ENCODE measurements around the gene C9orf40. TPM values are rescaled to one million over a fixed set of nuclear protein-coding genes. Genes with fewer than 3 reads are reported as not detected.

Gene C9orf40, protein sequence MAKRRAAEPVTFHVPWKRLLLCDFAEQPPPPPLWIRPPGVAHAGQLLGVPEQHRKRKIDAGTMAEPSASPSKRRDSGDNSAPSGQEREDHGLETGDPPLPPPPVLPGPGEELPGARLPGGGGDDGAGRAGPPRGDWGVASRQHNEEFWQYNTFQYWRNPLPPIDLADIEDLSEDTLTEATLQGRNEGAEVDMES
- 4.6 TPM for polyA plus RNA-seq (2013, experiment 1 of 2)
- polyA plus RNA-seq (2013, experiment 2 of 2) = 8.0 TPM

DNA sequence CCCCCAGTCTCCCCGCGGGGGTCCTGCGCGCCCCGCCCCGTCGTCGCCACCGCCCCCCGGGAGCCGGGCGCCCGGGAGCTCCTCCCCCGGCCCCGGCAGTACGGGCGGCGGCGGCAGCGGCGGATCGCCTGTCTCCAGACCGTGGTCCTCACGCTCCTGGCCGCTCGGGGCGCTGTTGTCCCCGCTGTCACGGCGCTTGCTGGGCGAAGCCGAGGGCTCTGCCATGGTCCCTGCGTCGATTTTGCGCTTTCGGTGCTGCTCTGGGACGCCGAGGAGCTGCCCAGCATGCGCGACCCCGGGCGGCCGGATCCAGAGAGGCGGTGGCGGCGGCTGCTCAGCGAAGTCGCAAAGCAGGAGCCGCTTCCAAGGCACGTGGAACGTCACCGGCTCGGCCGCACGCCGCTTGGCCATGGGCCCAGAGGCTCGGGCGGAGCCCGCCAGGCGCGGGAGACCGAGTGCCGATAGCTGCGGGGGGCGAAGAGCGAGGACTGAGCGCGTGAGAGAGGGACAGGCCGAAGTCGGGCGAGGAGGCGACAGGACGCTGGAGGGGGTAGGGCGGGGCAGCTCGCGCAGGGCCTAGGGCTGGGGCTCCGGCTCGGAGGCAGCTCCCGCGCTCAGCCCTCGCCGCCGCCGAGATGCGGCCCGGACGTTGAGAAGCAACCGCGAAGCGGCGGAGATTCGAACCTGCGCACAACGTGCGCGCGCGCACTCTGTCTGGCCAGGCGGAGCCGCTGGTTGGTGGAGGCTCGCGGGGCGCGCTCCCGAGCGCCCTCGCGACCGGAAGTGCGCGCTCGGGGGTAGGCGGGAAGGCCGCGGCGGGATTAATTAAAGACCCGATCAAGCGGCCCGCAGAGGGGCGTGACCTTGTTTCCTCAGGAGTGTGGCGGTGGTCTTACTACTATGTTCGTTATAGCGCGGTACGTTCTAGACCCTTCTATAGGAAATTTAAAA is at the start of gene C9orf40:
TSS of gene C9orf40 (minus strand) at position 712 of the 951 bp plus-strand sequence. CDS start at position 411, 301 bp downstream.
- WGBS = 1% methylated on average over 125 of the region's 125 CpGs
- Histone ChIP-seq H3K27me3 (ENCODE audit: insufficient read depth, low read length) (no peaks in the 10 kb centered on the region), H3K27ac (ENCODE audit: low read depth, low read length) (peak within 1 kb of the TSS; percentile 87), H3K9ac (ENCODE audit: low read depth, low read length) (peak within 1 kb of the TSS; percentile 81), H3K4me3 (ENCODE audit: low read length) (peak within 1 kb of the TSS; percentile 95), H3K4me1 (ENCODE audit: insufficient read depth, low read length) (peaks cover 6% of the 10 kb centered on the region), H3K36me3 (ENCODE audit: insufficient read depth, low read length) (peaks cover 3% of the 10 kb centered on the region; the same call in 1 of the 2 replicates), H3K9me3 (ENCODE audit: insufficient read depth, low read depth, low read length) (no peaks in the 10 kb centered on the region)

- Histone ChIP-seq H3K9me3 (ENCODE audit: insufficient read depth, low read depth, low read length) (no peaks in the 10 kb centered on the region), H3K27ac (ENCODE audit: low read depth, low read length) (no peak overlapping the region), H3K36me3 (ENCODE audit: insufficient read depth, low read length) (peaks cover 30% of the 10 kb centered on the region), H3K4me3 (ENCODE audit: low read length) (no peak overlapping the region), H3K4me1 (ENCODE audit: insufficient read depth, low read length) (no peaks in the 10 kb centered on the region), H3K27me3 (ENCODE audit: insufficient read depth, low read length) (no peaks in the 10 kb centered on the region), H3K9ac (ENCODE audit: low read depth, low read length) (no peak overlapping the region)
- WGBS = 84% methylated on average over 4 of the region's 4 CpGs
Observed at GRCh38 chr9:75001719-75002421, 49.2 kb upstream of the C9orf40 start.

DNA sequence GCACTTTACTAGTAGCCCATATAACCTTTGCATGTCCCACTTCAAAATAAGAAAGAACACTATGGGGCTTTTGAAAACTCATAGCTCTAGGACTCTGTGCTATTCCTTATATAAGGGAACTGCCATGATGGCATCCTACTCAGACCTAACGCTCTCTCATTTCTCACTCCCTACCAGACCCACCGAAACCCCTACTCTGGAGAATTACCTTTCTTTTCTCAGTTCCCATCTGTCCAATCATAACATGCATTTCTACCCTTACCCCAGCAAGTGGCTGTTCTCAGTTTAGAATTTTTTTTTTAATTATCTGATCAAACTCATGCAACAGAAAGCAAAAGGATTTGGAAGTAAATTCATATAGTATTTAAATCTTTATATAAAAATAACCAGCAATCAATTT is 48.1 kb upstream of the C9orf40 start:
- WGBS = 96% methylated on average over 2 of the region's 2 CpGs
- H3K4me3 ChIP-seq (ENCODE audit: low read length) = no peak overlapping the region

GRCh38 chr9:74985041-74985440 is 32.3 kb upstream of the C9orf40 start:
- Histone ChIP-seq H3K9me3 (ENCODE audit: insufficient read depth, low read depth, low read length) (no peaks in the 10 kb centered on the region), H3K9ac (ENCODE audit: low read depth, low read length) (no peak overlapping the region), H3K4me1 (ENCODE audit: insufficient read depth, low read length) (no peaks in the 10 kb centered on the region), H3K36me3 (ENCODE audit: insufficient read depth, low read length) (peaks cover 64% of the 10 kb centered on the region), H3K4me3 (ENCODE audit: low read length) (no peak overlapping the region), H3K27ac (ENCODE audit: low read depth, low read length) (no peak overlapping the region), H3K27me3 (ENCODE audit: insufficient read depth, low read length) (no peaks in the 10 kb centered on the region)

More for the DNA sequence above, 48.1 kb upstream of the C9orf40 start:
- Histone ChIP-seq H3K9me3 (ENCODE audit: insufficient read depth, low read depth, low read length) (no peaks in the 10 kb centered on the region), H3K9ac (ENCODE audit: low read depth, low read length) (no peak overlapping the region), H3K27ac (ENCODE audit: low read depth, low read length) (no peak overlapping the region), H3K27me3 (ENCODE audit: insufficient read depth, low read length) (no peaks in the 10 kb centered on the region), H3K36me3 (ENCODE audit: insufficient read depth, low read length) (peaks cover 31% of the 10 kb centered on the region), H3K4me1 (ENCODE audit: insufficient read depth, low read length) (no peaks in the 10 kb centered on the region)

GRCh38 chr9:74983709-74984108 is 31.0 kb upstream of the C9orf40 start:
- Histone ChIP-seq H3K36me3 (ENCODE audit: insufficient read depth, low read length) (peaks cover 61% of the 10 kb centered on the region), H3K27me3 (ENCODE audit: insufficient read depth, low read length) (no peaks in the 10 kb centered on the region), H3K4me1 (ENCODE audit: insufficient read depth, low read length) (no peaks in the 10 kb centered on the region), H3K4me3 (ENCODE audit: low read length) (no peak overlapping the region), H3K27ac (ENCODE audit: low read depth, low read length) (no peak overlapping the region), H3K9me3 (ENCODE audit: insufficient read depth, low read depth, low read length) (no peaks in the 10 kb centered on the region), H3K9ac (ENCODE audit: low read depth, low read length) (no peak overlapping the region)
- WGBS = 100% methylated on average over 1 of the region's 1 CpG

- Histone ChIP-seq H3K36me3 (ENCODE audit: insufficient read depth, low read length) (peaks cover 46% of the 10 kb centered on the region), H3K4me3 (ENCODE audit: low read length) (no peak overlapping the region), H3K9ac (ENCODE audit: low read depth, low read length) (no peak overlapping the region), H3K4me1 (ENCODE audit: insufficient read depth, low read length) (no peaks in the 10 kb centered on the region), H3K9me3 (ENCODE audit: insufficient read depth, low read depth, low read length) (peaks cover 12% of the 10 kb centered on the region), H3K27ac (ENCODE audit: low read depth, low read length) (no peak overlapping the region), H3K27me3 (ENCODE audit: insufficient read depth, low read length) (no peaks in the 10 kb centered on the region)
- WGBS = 95% methylated on average over 4 of the region's 4 CpGs
Observed at GRCh38 chr9:74979844-74980243, 27.1 kb upstream of the C9orf40 start.

DNA sequence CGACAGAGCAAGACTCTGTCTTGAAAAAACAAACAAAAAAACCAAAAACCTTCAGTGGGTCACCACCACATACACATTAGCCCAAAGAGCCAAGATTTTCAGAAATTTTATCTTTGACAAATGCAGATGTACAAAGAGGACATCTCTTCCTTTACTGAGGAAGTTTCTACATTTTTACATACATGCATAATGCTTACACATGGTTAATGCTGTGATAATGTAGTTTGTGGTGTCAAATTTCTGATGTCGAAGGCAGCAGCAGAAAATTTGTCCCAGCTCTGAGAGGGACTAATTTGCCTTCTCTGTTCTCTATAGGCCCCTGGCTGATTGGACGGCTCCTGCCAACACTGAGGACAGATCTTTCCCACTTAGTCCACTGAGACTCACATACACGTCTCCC is 24.6 kb upstream of the C9orf40 start:
- no peak overlapping the region for H3K27ac ChIP-seq (ENCODE audit: low read depth, low read length)
- peaks cover 12% of the 10 kb centered on the region for H3K9me3 ChIP-seq (ENCODE audit: insufficient read depth, low read depth, low read length)
- H3K4me1 ChIP-seq (ENCODE audit: insufficient read depth, low read length) = no peaks in the 10 kb centered on the region
- H3K27me3 ChIP-seq (ENCODE audit: insufficient read depth, low read length) = no peaks in the 10 kb centered on the region
- no peak overlapping the region for H3K4me3 ChIP-seq (ENCODE audit: low read length)
- H3K36me3 ChIP-seq (ENCODE audit: insufficient read depth, low read length) = peaks cover 26% of the 10 kb centered on the region
- no peak overlapping the region for H3K9ac ChIP-seq (ENCODE audit: low read depth, low read length)
- 95% methylated on average over 4 of the region's 4 CpGs for WGBS

DNA sequence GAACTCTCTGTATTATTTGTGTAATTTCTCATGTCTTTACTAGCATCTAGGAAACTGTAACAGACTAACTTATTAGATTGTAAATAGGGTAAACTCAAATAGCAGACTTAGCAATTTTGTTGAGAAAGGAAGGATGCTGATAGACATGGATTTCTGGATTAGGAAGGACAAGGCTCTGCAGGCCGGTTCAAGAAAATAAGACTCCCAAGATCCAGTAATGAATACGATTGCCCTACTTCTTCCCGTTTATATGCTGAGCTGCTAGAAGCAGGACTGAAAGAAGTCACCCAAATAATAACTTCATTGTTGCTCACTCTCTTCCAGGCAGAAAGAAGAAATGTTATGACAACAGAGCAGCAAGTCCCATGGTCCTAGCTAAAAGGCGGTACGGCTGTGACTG is 22.8 kb upstream of the C9orf40 start:
- 98% methylated on average over 5 of the region's 5 CpGs for WGBS
- H3K4me1 ChIP-seq (ENCODE audit: insufficient read depth, low read length) = no peaks in the 10 kb centered on the region
- no peak overlapping the region for H3K4me3 ChIP-seq (ENCODE audit: low read length)
- peaks cover 23% of the 10 kb centered on the region for H3K36me3 ChIP-seq (ENCODE audit: insufficient read depth, low read length)
- peaks cover 12% of the 10 kb centered on the region for H3K9me3 ChIP-seq (ENCODE audit: insufficient read depth, low read depth, low read length)
- H3K27ac ChIP-seq (ENCODE audit: low read depth, low read length) = no peak overlapping the region
- H3K9ac ChIP-seq (ENCODE audit: low read depth, low read length) = no peak overlapping the region
- no peaks in the 10 kb centered on the region for H3K27me3 ChIP-seq (ENCODE audit: insufficient read depth, low read length)

- H3K9ac ChIP-seq (ENCODE audit: low read depth, low read length) = no peak overlapping the region
- no peak overlapping the region for H3K4me3 ChIP-seq (ENCODE audit: low read length)
- peaks cover 12% of the 10 kb centered on the region for H3K9me3 ChIP-seq (ENCODE audit: insufficient read depth, low read depth, low read length)
- no peaks in the 10 kb centered on the region for H3K4me1 ChIP-seq (ENCODE audit: insufficient read depth, low read length)
- H3K36me3 ChIP-seq (ENCODE audit: insufficient read depth, low read length) = peaks cover 13% of the 10 kb centered on the region
- WGBS = 94% methylated on average over 1 of the region's 1 CpG
- no peak overlapping the region for H3K27ac ChIP-seq (ENCODE audit: low read depth, low read length)
- H3K27me3 ChIP-seq (ENCODE audit: insufficient read depth, low read length) = no peaks in the 10 kb centered on the region
Observed at GRCh38 chr9:74974558-74974957, 21.8 kb upstream of the C9orf40 start.

- no peak overlapping the region for H3K27ac ChIP-seq (ENCODE audit: low read depth, low read length)
- no peak overlapping the region for H3K4me3 ChIP-seq (ENCODE audit: low read length)
- peaks cover 12% of the 10 kb centered on the region for H3K9me3 ChIP-seq (ENCODE audit: insufficient read depth, low read depth, low read length)
- no peaks in the 10 kb centered on the region for H3K4me1 ChIP-seq (ENCODE audit: insufficient read depth, low read length)
- no peaks in the 10 kb centered on the region for H3K27me3 ChIP-seq (ENCODE audit: insufficient read depth, low read length)
- H3K36me3 ChIP-seq (ENCODE audit: insufficient read depth, low read length) = peaks cover 8% of the 10 kb centered on the region; the same call in 1 of the 2 replicates
- no peak overlapping the region for H3K9ac ChIP-seq (ENCODE audit: low read depth, low read length)
Observed at GRCh38 chr9:74973714-74974113, 21.0 kb upstream of the C9orf40 start.

DNA sequence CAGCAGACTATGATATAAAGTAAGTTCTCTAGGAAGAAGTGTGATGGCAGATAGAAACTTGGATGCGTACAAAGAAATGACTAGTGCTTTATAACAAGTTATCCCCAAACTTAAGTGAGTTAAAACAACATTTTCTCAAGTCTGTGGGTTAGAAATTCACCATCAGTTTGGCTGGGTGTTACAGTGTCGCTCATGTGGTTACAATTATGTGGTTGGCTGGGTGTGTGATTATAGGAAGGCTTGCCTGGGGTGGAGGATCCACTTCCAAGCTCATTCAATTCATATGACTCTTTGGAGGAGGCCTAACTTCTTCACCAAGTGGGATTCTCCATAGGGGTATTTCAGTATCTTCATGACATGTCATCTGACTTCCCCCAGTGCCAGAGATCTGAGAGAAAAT is 10.3 kb upstream of the C9orf40 start:
- H3K36me3 ChIP-seq (ENCODE audit: insufficient read depth, low read length) = no peaks in the 10 kb centered on the region
- no peaks in the 10 kb centered on the region for H3K4me1 ChIP-seq (ENCODE audit: insufficient read depth, low read length)
- 100% methylated on average over 2 of the region's 2 CpGs for WGBS
- no peak overlapping the region for H3K27ac ChIP-seq (ENCODE audit: low read depth, low read length)
- H3K9me3 ChIP-seq (ENCODE audit: insufficient read depth, low read depth, low read length) = peaks cover 13% of the 10 kb centered on the region
- no peaks in the 10 kb centered on the region for H3K27me3 ChIP-seq (ENCODE audit: insufficient read depth, low read length)
- H3K4me3 ChIP-seq (ENCODE audit: low read length) = no peak overlapping the region
- H3K9ac ChIP-seq (ENCODE audit: low read depth, low read length) = no peak overlapping the region

Measured in HUES64 (cell line).